A549 (cell line): Measurements from ENCODE around the gene TMEM247. TPM values are rescaled to one million over a fixed set of nuclear protein-coding genes. Genes with fewer than 3 reads are reported as not detected.
A peak's percentile ranks its signal among the peaks of the same experiment; 100 is the strongest.

Experiments used
- ATAC-seq, 2 experiments: fragments of 200-7000 bp in 1 of 2; fragments of >200 bp in 1 of 2; cut with Nextera tagmentation in 1 of 2; cut with Tn5 transposase in 1 of 2; 3 replicates each; pipeline versions ENCODE4 v1.8.0 to v1.9.1; 2018 to 2020; ENCODE audit warnings: mild to moderate bottlenecking in 1 of 2, moderate library complexity in 1 of 2
- CTCF ChIA-PET: fragments of 300-600 bp; sonication (Branson Sonifier 250); formaldehyde crosslinking; extraction: SDS; loops from one replicate; lab custom pipeline; 2021; ENCODE audit warnings: antibody characterized with exemption, inconsistent platforms; lab: Yijun Ruan, JAX
- POLR2A ChIA-PET: fragments of 350-600 bp; formaldehyde crosslinking; extraction: SDS; loops from one replicate; lab custom pipeline; 2021; ENCODE audit warnings: antibody characterized with exemption, inconsistent platforms; lab: Yijun Ruan, JAX
- DNase-seq, 2 experiments: peaks; one replicate each; pipeline versions ENCODE4 v3.0.0 to v3.0.0-alpha.2; 2011 to 2016; ENCODE audit warnings: low read depth in 1 of 2, low spot score in 1 of 2
- FAIRE-seq: peaks from 2 replicates; lab custom pipeline; 2011; peaks lifted over from hg19 to GRCh38; lab: Jason Lieb, UNC
- H3K27ac ChIP-seq, 2 experiments: fragments of >200 bp; sonication (Bioruptor Twin); formaldehyde crosslinking; 3 replicates each; pipeline ENCODE4 v1.5.1; 2016 to 2017
- H3K4me1 ChIP-seq: fragments of >200 bp; sonication (Bioruptor Twin); formaldehyde crosslinking; 3 replicates; pipeline ENCODE4 v1.6.1; 2016
- H3K4me2 ChIP-seq: fragments of >200 bp; sonication (Bioruptor Twin); formaldehyde crosslinking; 3 replicates; pipeline ENCODE4 v1.6.1; 2016
- H3K4me3 ChIP-seq: fragments of >200 bp; sonication (Bioruptor Twin); formaldehyde crosslinking; 3 replicates; pipeline ENCODE4 v1.5.1; 2016
- H3K9me3 ChIP-seq: fragments of >200 bp; sonication (Bioruptor Twin); formaldehyde crosslinking; 3 replicates; pipeline ENCODE4 v1.6.1; 2016
- CBX8 ChIP-seq: fragments of 200-600 bp; sonication (generic); IDR thresholded peaks from 2 replicates; pipeline ENCODE4 v1.6.1; 2016
- CTCF ChIP-seq: fragments of >200 bp; sonication (Bioruptor Twin); formaldehyde crosslinking; IDR thresholded peaks from 3 replicates; pipeline ENCODE4 v1.5.1; 2016
- EHF ChIP-seq: fragments of 250-450 bp; sonication (Bioruptor Pico); IDR thresholded peaks from 2 replicates; pipeline ENCODE4 v1.5.0; 2020; ENCODE audit warnings: mild to moderate bottlenecking
- EP300 ChIP-seq, 2 experiments: fragments of >200 bp; sonication (Bioruptor Twin); formaldehyde crosslinking; IDR thresholded peaks; 2 replicates in 1 of 2; 3 replicates in 1 of 2; pipeline ENCODE4 v1.6.1; 2016 to 2017
- HOXB13 ChIP-seq: fragments of 250-450 bp; sonication (Bioruptor Pico); IDR thresholded peaks from 2 replicates; pipeline ENCODE4 v1.5.0; 2020; ENCODE audit warnings: low read depth, mild to moderate bottlenecking, moderate library complexity
- KDM1A ChIP-seq: fragments of 200-600 bp; sonication (generic); IDR thresholded peaks from 2 replicates; pipeline ENCODE4 v1.6.1; 2016; ENCODE audit warnings: low read depth, mild to moderate bottlenecking
- MAFK ChIP-seq: fragments of 450-650 bp; IDR thresholded peaks from 2 replicates; pipeline ENCODE4 v1.6.1; 2014; ENCODE audit not compliant: partially characterized antibody
- MAZ ChIP-seq: fragments of 150-350 bp; IDR thresholded peaks from 2 replicates; pipeline ENCODE4 v1.6.1; 2014; ENCODE audit warnings: antibody characterized with exemption, low read depth, low read length, borderline replicate concordance
- PHF8 ChIP-seq: fragments of 200-600 bp; sonication (generic); IDR thresholded peaks from 2 replicates; pipeline ENCODE4 v1.6.1; 2016; ENCODE audit warnings: low read depth, mild to moderate bottlenecking, antibody characterized with exemption, moderate library complexity, borderline replicate concordance
- RAD21 ChIP-seq, 2 experiments: fragments of >200 bp in 1 of 2; sonication (Bioruptor Twin) in 1 of 2; formaldehyde crosslinking in 1 of 2; IDR thresholded peaks in 1 of 2; conservative IDR thresholded peaks in 1 of 2; 2 replicates in 1 of 2; 3 replicates in 1 of 2; pipeline ENCODE4 v1.6.1; 2012 to 2018; ENCODE audit warnings: inconsistent platforms in 1 of 2
- RARB ChIP-seq: fragments of 250-450 bp; sonication (Bioruptor Pico); IDR thresholded peaks from 2 replicates; pipeline ENCODE4 v1.8.0; 2021; ENCODE audit warnings: mild to moderate bottlenecking, moderate library complexity
- SMC3 ChIP-seq: fragments of >200 bp; sonication (Bioruptor Twin); formaldehyde crosslinking; IDR thresholded peaks from 3 replicates; pipeline ENCODE4 v1.6.1; 2018; ENCODE audit warnings: inconsistent platforms
- SREBF2 ChIP-seq: fragments of 450-650 bp; IDR thresholded peaks from 2 replicates; pipeline ENCODE4 v1.6.1; 2014; ENCODE audit warnings: mild to moderate bottlenecking, moderate library complexity
- ZC3H11A ChIP-seq: fragments of 450-650 bp; IDR thresholded peaks from 2 replicates; pipeline ENCODE4 v1.6.1; 2014; ENCODE audit warnings: antibody characterized with exemption, mild to moderate bottlenecking
- ZFP36 ChIP-seq: fragments of 450-650 bp; IDR thresholded peaks from 2 replicates; pipeline ENCODE4 v1.6.1; 2014; ENCODE audit warnings: borderline replicate concordance; ENCODE audit not compliant: partially characterized antibody
- ZSCAN20 ChIP-seq: fragments of 250-450 bp; sonication (Bioruptor Pico); IDR thresholded peaks from 2 replicates; pipeline ENCODE4 v1.8.0; 2022; ENCODE audit warnings: mild to moderate bottlenecking, moderate library complexity
- WGBS: methylation state at CpG from one replicate; pipeline ENCODE4 v1.1.6; 2017; ENCODE audit errors: missing lambda C conversion rate; 5-methylcytosine and 5-hydroxymethylcytosine counted together
- polyA plus RNA-seq, 4 experiments: library from polyadenylated mRNA; depleted of rRNA in 3 of 4; stranded (reverse); fragments of >200 nt; fragmentation: RNase III in 1 of 4; extraction: RNeasy Plus Mini Kit Qiagen cat#74134 plus additional on column Dnase treatment in 1 of 4; gene quantifications; 2 replicates in 3 of 4; 3 replicates in 1 of 4; pipeline ENCODE4 v1.2.3, GENCODE V29; 2011 to 2017

The TMEM247 gene
- polyA plus RNA-seq, 2 of the 4 experiments (the other 2 are of a cell fraction): not detected

- DNase-seq (no peak), FAIRE-seq (no peak)
- CTCF ChIA-PET: interaction anchor here (0.8 to 3.6 kb wide), 32 partner anchors 11 to 821 kb away, joined by 3 to 31 read pairs (median 5); no protein-coding TSS in a partner anchor
- H3K4me2 ChIP-seq: no peak overlapping the region
- no peaks in the 10 kb centered on the region for H3K9me3 ChIP-seq
- no peak overlapping the region for H3K4me3 ChIP-seq
- H3K4me1 ChIP-seq: peaks cover 16% of the 10 kb centered on the region
- peak overlapping the region in 1 of 2 experiments; percentile 79; a peak in 4 of 6 replicates for H3K27ac ChIP-seq
- POLR2A ChIA-PET: no interaction called here
- WGBS: 84% methylated on average over 5 of the region's 5 CpGs
- TF ChIP-seq EP300 (IDR thresholded peaks at IDR 0.05): no peak
- TF ChIP-seq KDM1A: no peak
- TF ChIP-seq MAFK: no peak
- no peak for TF ChIP-seq ZC3H11A
- no peak for TF ChIP-seq SREBF2
- TF ChIP-seq HOXB13 (CRISPR knock-in tag): no peak
- TF ChIP-seq ZSCAN20 (CRISPR knock-in tag): no peak
- no peak for TF ChIP-seq CBX8
- TF ChIP-seq RARB (CRISPR knock-in tag): no peak
- TF ChIP-seq PHF8: no peak
- TF ChIP-seq, all 56 proteins: peak for 0
- no peak for ATAC-seq
Observed at GRCh38 chr2:46459694-46460093, 19.7 kb upstream of the TMEM247 start.

- FAIRE-seq (no peak), ATAC-seq (no peak), DNase-seq (no peak)
- Histone ChIP-seq H3K4me3 (no peak overlapping the region), H3K9me3 (no peaks in the 10 kb centered on the region), H3K27ac (peak overlapping the region; percentile 29 to 79), H3K4me1 (peaks cover 16% of the 10 kb centered on the region), H3K4me2 (peak overlapping the region; percentile 9; the same call in 1 of the 3 replicates)
- TF ChIP-seq RAD21 (conservative IDR thresholded peaks at IDR 0.05 in 1 of 2, IDR thresholded peaks at IDR 0.05 in 1 of 2) (0 out of 5 replicates have a peak, but pooled peaks of 1 of the 2 experiments have one; percentile 2), EHF (CRISPR knock-in tag) (no peak), HOXB13 (CRISPR knock-in tag) (no peak), SREBF2 (no peak), MAZ (no peak)
- POLR2A ChIA-PET: no interaction called here
- CTCF ChIA-PET: interaction anchor here (0.6 to 3.6 kb wide), 50 partner anchors 10 to 821 kb away, joined by 3 to 31 read pairs (median 4); no protein-coding TSS in a partner anchor
- 80% methylated on average over 16 of the region's 16 CpGs for WGBS
Observed at GRCh38 chr2:46460241-46460921, 19.0 kb upstream of the TMEM247 start.

- ChIA-PET POLR2A (no interaction called here), CTCF (interaction anchor here (0.6 to 3.6 kb wide), 60 partner anchors 9 to 822 kb away, joined by 3 to 31 read pairs (median 4); no protein-coding TSS in a partner anchor)
- H3K4me2 ChIP-seq: peak overlapping the region; percentile 9
- TF ChIP-seq ZFP36: no peak
- peak; percentile 100 for TF ChIP-seq SMC3
- peak; percentile 100 for TF ChIP-seq RAD21 (conservative IDR thresholded peaks at IDR 0.05 in 1 of 2, IDR thresholded peaks at IDR 0.05 in 1 of 2)
- peak; percentile 98 for TF ChIP-seq CTCF
- no peak for TF ChIP-seq HOXB13 (CRISPR knock-in tag)
- DNase-seq (peak; percentile 66 to 76), ATAC-seq (peak; percentile 40 to 78; a peak in 4 of 6 replicates), FAIRE-seq (peak; percentile 49)
- H3K4me3 ChIP-seq: no peak overlapping the region
- WGBS: 31% methylated on average over 8 of the region's 8 CpGs
- no peaks in the 10 kb centered on the region for H3K9me3 ChIP-seq
- peaks cover 16% of the 10 kb centered on the region for H3K4me1 ChIP-seq
- peak overlapping the region; percentile 29 to 79 for H3K27ac ChIP-seq
Observed at GRCh38 chr2:46461011-46461674, 18.2 kb upstream of the TMEM247 start.
